ENCODE data around the gene SCD.

Gene SCD

GRCh38 chr10:100353770-100354485, 6.9 kb downstream of the SCD start:
- Histone ChIP-seq H2BK120ac (ENCODE audit: low read depth, low read length) (no peak overlapping the region), H3K27me3 (ENCODE audit: insufficient read depth, low read length, poor library complexity) (no peaks in the 10 kb centered on the region), H3K4me1 (ENCODE audit: control insufficient read depth, low read depth, low read length) (peaks cover 30% of the 10 kb centered on the region), H3K36me3 (ENCODE audit: control insufficient read depth, insufficient read depth, low read length) (peaks cover 52% of the 10 kb centered on the region), H4K5ac (ENCODE audit: low read length) (no peak overlapping the region), H3K18ac (ENCODE audit: low read length) (no peak overlapping the region), H2BK5ac (ENCODE audit: low read length) (no peak overlapping the region), H2AK5ac (ENCODE audit: low read length) (no peak overlapping the region), H3K9ac (ENCODE audit: low read length) (no peak overlapping the region), H3K4ac (ENCODE audit: low read depth, low read length) (no peak overlapping the region), H3K79me1 (ENCODE audit: low read length) (peaks cover 32% of the 10 kb centered on the region), H3K56ac (ENCODE audit: low read length) (no peak overlapping the region), H3K23ac (ENCODE audit: low read length) (no peak overlapping the region), H3K4me2 (ENCODE audit: low read length) (no peak overlapping the region), H2BK15ac (replicated peaks; ENCODE audit: low read depth) (no peak overlapping the region), H3K27ac (ENCODE audit: low read depth, low read length) (peak overlapping the region; percentile 26), H3K79me2 (ENCODE audit: control insufficient read depth, insufficient read depth, low read length) (peaks cover 54% of the 10 kb centered on the region), H3K4me3 (ENCODE audit: low read length) (no peak overlapping the region), H4K8ac (ENCODE audit: low read depth, low read length) (no peak overlapping the region)
- WGBS (ENCODE audit: extremely low coverage, insufficient coverage, low lambda C conversion rate), result no CpG with 5 or more reads among the region's 6 CpGs
- DNase-seq, result no peak

GRCh38 chr10:100355086-100355485, 8.1 kb downstream of the SCD start:
- H3K23ac ChIP-seq (ENCODE audit: low read length), result no peak overlapping the region
- no peak overlapping the region for H2BK120ac ChIP-seq (ENCODE audit: low read depth, low read length)
- H3K79me2 ChIP-seq (ENCODE audit: control insufficient read depth, insufficient read depth, low read length), result peaks cover 44% of the 10 kb centered on the region
- no peak overlapping the region for H4K8ac ChIP-seq (ENCODE audit: low read depth, low read length)
- peaks cover 53% of the 10 kb centered on the region for H3K36me3 ChIP-seq (ENCODE audit: control insufficient read depth, insufficient read depth, low read length)
- H3K4ac ChIP-seq (ENCODE audit: low read depth, low read length), result no peak overlapping the region
- H3K4me1 ChIP-seq (ENCODE audit: control insufficient read depth, low read depth, low read length), result peaks cover 33% of the 10 kb centered on the region
- no peak overlapping the region for H3K9ac ChIP-seq (ENCODE audit: low read length)
- no peak overlapping the region for H3K27ac ChIP-seq (ENCODE audit: low read depth, low read length)
- no CpG with 5 or more reads among the region's 4 CpGs for WGBS (ENCODE audit: extremely low coverage, insufficient coverage, low lambda C conversion rate)
- no peak overlapping the region for H2BK5ac ChIP-seq (ENCODE audit: low read length)
- no peak overlapping the region for H4K5ac ChIP-seq (ENCODE audit: low read length)
- no peak overlapping the region for H2AK5ac ChIP-seq (ENCODE audit: low read length)
- no peak for DNase-seq
- H3K4me2 ChIP-seq (ENCODE audit: low read length), result no peak overlapping the region
- H3K79me1 ChIP-seq (ENCODE audit: low read length), result peaks cover 35% of the 10 kb centered on the region
- H3K27me3 ChIP-seq (ENCODE audit: insufficient read depth, low read length, poor library complexity), result no peaks in the 10 kb centered on the region
- no peak overlapping the region for H3K56ac ChIP-seq (ENCODE audit: low read length)
- no peak overlapping the region for H2BK15ac ChIP-seq (replicated peaks; ENCODE audit: low read depth)
- H3K18ac ChIP-seq (ENCODE audit: low read length), result no peak overlapping the region
- H3K4me3 ChIP-seq (ENCODE audit: low read length), result no peak overlapping the region

- H4K8ac ChIP-seq (ENCODE audit: low read depth, low read length), result no peak overlapping the region
- H3K4me1 ChIP-seq (ENCODE audit: control insufficient read depth, low read depth, low read length), result peaks cover 29% of the 10 kb centered on the region
These were observed 9.3 kb downstream of the SCD start for GRCh38 chr10:100356067-100357017.

GRCh38 chr10:100357059-100357858, 10.2 kb downstream of the SCD start:
- peaks cover 45% of the 10 kb centered on the region for H3K36me3 ChIP-seq (ENCODE audit: control insufficient read depth, insufficient read depth, low read length)

More at GRCh38 chr10:100356067-100357017, 9.3 kb downstream of the SCD start:
- no peak overlapping the region for H2AK5ac ChIP-seq (ENCODE audit: low read length)
- H2BK120ac ChIP-seq (ENCODE audit: low read depth, low read length), result no peak overlapping the region
- no peak overlapping the region for H3K23ac ChIP-seq (ENCODE audit: low read length)
- H3K18ac ChIP-seq (ENCODE audit: low read length), result no peak overlapping the region
- H3K4ac ChIP-seq (ENCODE audit: low read depth, low read length), result no peak overlapping the region
- no peak overlapping the region for H3K4me3 ChIP-seq (ENCODE audit: low read length)
- no peak overlapping the region for H3K27ac ChIP-seq (ENCODE audit: low read depth, low read length)
- no peak overlapping the region for H2BK5ac ChIP-seq (ENCODE audit: low read length)
- H4K5ac ChIP-seq (ENCODE audit: low read length), result no peak overlapping the region
- WGBS (ENCODE audit: extremely low coverage, insufficient coverage, low lambda C conversion rate), result no CpG with 5 or more reads among the region's 14 CpGs
- H3K36me3 ChIP-seq (ENCODE audit: control insufficient read depth, insufficient read depth, low read length), result peaks cover 53% of the 10 kb centered on the region
- no peak overlapping the region for H3K56ac ChIP-seq (ENCODE audit: low read length)
- H3K79me1 ChIP-seq (ENCODE audit: low read length), result peaks cover 34% of the 10 kb centered on the region
- no peak for DNase-seq
- H3K4me2 ChIP-seq (ENCODE audit: low read length), result no peak overlapping the region
- no peaks in the 10 kb centered on the region for H3K27me3 ChIP-seq (ENCODE audit: insufficient read depth, low read length, poor library complexity)
- no peak overlapping the region for H2BK15ac ChIP-seq (replicated peaks; ENCODE audit: low read depth)
- peaks cover 36% of the 10 kb centered on the region for H3K79me2 ChIP-seq (ENCODE audit: control insufficient read depth, insufficient read depth, low read length)
- peak overlapping the region; percentile 13 for H3K9ac ChIP-seq (ENCODE audit: low read length)

GRCh38 chr10:100359030-100359432, 12.0 kb downstream of the SCD start:
- Histone ChIP-seq H3K4ac (ENCODE audit: low read depth, low read length) (no peak overlapping the region), H3K4me2 (ENCODE audit: low read length) (peak overlapping the region; percentile 2), H3K79me2 (ENCODE audit: control insufficient read depth, insufficient read depth, low read length) (peaks cover 12% of the 10 kb centered on the region), H3K9ac (ENCODE audit: low read length) (peak overlapping the region; percentile 22), H2AK5ac (ENCODE audit: low read length) (no peak overlapping the region), H3K4me1 (ENCODE audit: control insufficient read depth, low read depth, low read length) (peaks cover 19% of the 10 kb centered on the region), H3K18ac (ENCODE audit: low read length) (peak overlapping the region; percentile 73), H3K4me3 (ENCODE audit: low read length) (no peak overlapping the region), H3K27me3 (ENCODE audit: insufficient read depth, low read length, poor library complexity) (no peaks in the 10 kb centered on the region), H3K27ac (ENCODE audit: low read depth, low read length) (peak overlapping the region; percentile 59), H3K23ac (ENCODE audit: low read length) (no peak overlapping the region), H3K56ac (ENCODE audit: low read length) (peak overlapping the region; percentile 26), H2BK15ac (replicated peaks; ENCODE audit: low read depth) (no peak overlapping the region), H3K79me1 (ENCODE audit: low read length) (peaks cover 16% of the 10 kb centered on the region), H4K8ac (ENCODE audit: low read depth, low read length) (no peak overlapping the region), H3K36me3 (ENCODE audit: control insufficient read depth, insufficient read depth, low read length) (peaks cover 36% of the 10 kb centered on the region), H2BK120ac (ENCODE audit: low read depth, low read length) (no peak overlapping the region), H2BK5ac (ENCODE audit: low read length) (peak overlapping the region; percentile 90), H4K5ac (ENCODE audit: low read length) (no peak overlapping the region)
- peak; percentile 95 for DNase-seq
- no CpG with 5 or more reads among the region's 2 CpGs for WGBS (ENCODE audit: extremely low coverage, insufficient coverage, low lambda C conversion rate)

More at GRCh38 chr10:100357059-100357858, 10.2 kb downstream of the SCD start:
- Histone ChIP-seq H3K4ac (ENCODE audit: low read depth, low read length) (no peak overlapping the region), H3K23ac (ENCODE audit: low read length) (no peak overlapping the region), H3K4me3 (ENCODE audit: low read length) (no peak overlapping the region), H2BK15ac (replicated peaks; ENCODE audit: low read depth) (no peak overlapping the region), H3K4me2 (ENCODE audit: low read length) (no peak overlapping the region), H3K18ac (ENCODE audit: low read length) (no peak overlapping the region), H3K56ac (ENCODE audit: low read length) (no peak overlapping the region), H4K5ac (ENCODE audit: low read length) (no peak overlapping the region), H3K79me1 (ENCODE audit: low read length) (peaks cover 25% of the 10 kb centered on the region), H2BK5ac (ENCODE audit: low read length) (no peak overlapping the region), H3K4me1 (ENCODE audit: control insufficient read depth, low read depth, low read length) (peaks cover 24% of the 10 kb centered on the region), H3K27me3 (ENCODE audit: insufficient read depth, low read length, poor library complexity) (no peaks in the 10 kb centered on the region), H3K27ac (ENCODE audit: low read depth, low read length) (peak overlapping the region; percentile 6), H2AK5ac (ENCODE audit: low read length) (no peak overlapping the region), H4K8ac (ENCODE audit: low read depth, low read length) (no peak overlapping the region), H3K9ac (ENCODE audit: low read length) (no peak overlapping the region), H2BK120ac (ENCODE audit: low read depth, low read length) (no peak overlapping the region), H3K79me2 (ENCODE audit: control insufficient read depth, insufficient read depth, low read length) (peaks cover 27% of the 10 kb centered on the region)
- no CpG with 5 or more reads among the region's 4 CpGs for WGBS (ENCODE audit: extremely low coverage, insufficient coverage, low lambda C conversion rate)
- peak; percentile 43 for DNase-seq

Data from mesendoderm (in vitro differentiated cells).